ENCODE results near the gene FAM135A. TPM values are rescaled to one million over a fixed set of nuclear protein-coding genes. Genes with fewer than 3 reads are reported as not detected.
"Not testable (repeated sequence)": the region's sequence is repeated elsewhere in the genome, so short reads cannot be mapped to it uniquely, and the experiment has no call there.

The FAM135A gene
- total and polyA plus RNA-seq, 4 donors, result 2.7 to 15.6 (median 5.8) TPM

DNA sequence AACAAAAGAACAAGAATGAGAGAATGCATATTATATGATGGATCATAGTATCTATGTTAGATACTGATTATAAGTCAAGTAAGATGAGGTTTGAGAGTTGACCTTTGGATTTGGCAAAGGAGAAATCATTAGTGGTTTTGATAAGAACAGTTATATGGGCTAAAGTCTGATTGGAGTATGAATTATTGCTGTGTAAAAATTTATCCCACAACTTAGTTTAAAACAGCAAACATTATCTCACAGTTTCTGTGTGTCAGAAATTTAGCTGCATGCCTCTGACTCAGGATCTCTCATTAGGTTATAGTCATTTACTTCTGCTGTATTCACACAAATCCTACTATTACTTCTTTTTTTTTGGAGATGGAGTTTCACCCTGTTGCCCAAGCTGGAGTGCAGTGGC, 56.7 kb downstream of the FAM135A start:
- no peaks in the 10 kb centered on the region for H3K4me1 ChIP-seq (ENCODE audit: control insufficient read depth in 4 of 4, insufficient read depth in 4 of 4, low read length in 3 of 4)
- DNase-seq (ENCODE audit: low spot score), result no peak
- TF ChIP-seq YY1 (IDR thresholded peaks at IDR 0.05), result no peak
- TF ChIP-seq ATF3 (IDR thresholded peaks at IDR 0.05), result no peak
- no peak for TF ChIP-seq EGR1 (IDR thresholded peaks at IDR 0.05; ENCODE audit: low read depth in 2 of 2)
- TF ChIP-seq, protein P1, sequence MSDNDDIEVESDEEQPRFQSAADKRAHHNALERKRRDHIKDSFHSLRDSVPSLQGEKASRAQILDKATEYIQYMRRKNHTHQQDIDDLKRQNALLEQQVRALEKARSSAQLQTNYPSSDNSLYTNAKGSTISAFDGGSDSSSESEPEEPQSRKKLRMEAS (IDR thresholded peaks at IDR 0.05), result no peak
- no peak for TF ChIP-seq JUND (IDR thresholded peaks at IDR 0.05)
- no peak for TF ChIP-seq HNF4G (IDR thresholded peaks at IDR 0.05)
- no peak for TF ChIP-seq FOXA2 (IDR thresholded peaks at IDR 0.05)
- no peak for TF ChIP-seq RXRA (IDR thresholded peaks at IDR 0.05)
- no peak for TF ChIP-seq FOXA1 (IDR thresholded peaks at IDR 0.05)
- no peak for TF ChIP-seq RAD21 (IDR thresholded peaks at IDR 0.05)
- H3K27me3 ChIP-seq (ENCODE audit: control insufficient read depth in 4 of 4, insufficient read depth in 4 of 4, low read length in 3 of 4), result no peaks in the 10 kb centered on the region
- no peaks in the 10 kb centered on the region for H3K9me3 ChIP-seq (ENCODE audit: control insufficient read depth in 4 of 4, low read length in 3 of 4)
- no peak overlapping the region for H3K9ac ChIP-seq (ENCODE audit: low read depth in 1 of 2, low read length in 2 of 2)
- no peaks in the 10 kb centered on the region for H3K36me3 ChIP-seq (ENCODE audit: control insufficient read depth in 4 of 4, insufficient read depth in 3 of 4, low read depth in 1 of 4, low read length in 3 of 4)
- H3K4me3 ChIP-seq (ENCODE audit: low read depth in 1 of 3, low read length in 3 of 3), result no peak overlapping the region
- H3K27ac ChIP-seq (ENCODE audit: low read depth in 1 of 2, low read length in 2 of 2), result no peak overlapping the region

DNA sequence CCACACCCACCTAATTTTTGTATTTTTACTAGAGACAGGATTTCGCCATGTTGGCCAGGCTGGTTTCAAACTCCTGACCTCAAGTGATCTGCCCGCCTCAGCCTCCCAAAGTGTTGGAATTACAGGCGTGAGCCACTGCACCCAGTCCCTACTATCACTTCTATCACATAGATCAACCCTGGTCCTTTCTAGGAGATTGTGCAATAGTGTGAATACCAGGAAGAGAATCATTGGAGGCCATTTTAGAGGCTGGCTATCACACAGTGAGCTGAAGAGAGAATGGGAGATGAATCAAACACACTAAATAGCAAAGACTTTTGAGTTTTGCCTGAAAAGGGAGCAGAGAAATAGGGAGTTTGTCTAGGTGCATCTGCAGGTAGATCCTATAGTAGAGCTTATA, 57.2 kb downstream of the FAM135A start:
- not testable (repeated sequence) for DNase-seq (ENCODE audit: low spot score); H3K9ac ChIP-seq (ENCODE audit: low read depth in 1 of 2, low read length in 2 of 2); H3K27ac ChIP-seq (ENCODE audit: low read depth in 1 of 2, low read length in 2 of 2); H3K4me3 ChIP-seq (ENCODE audit: low read depth in 1 of 3, low read length in 3 of 3); H3K36me3 ChIP-seq (ENCODE audit: control insufficient read depth in 4 of 4, insufficient read depth in 3 of 4, low read depth in 1 of 4, low read length in 3 of 4); H3K9me3 ChIP-seq (ENCODE audit: control insufficient read depth in 4 of 4, low read length in 3 of 4); H3K27me3 ChIP-seq (ENCODE audit: control insufficient read depth in 4 of 4, insufficient read depth in 4 of 4, low read length in 3 of 4); H3K4me1 ChIP-seq (ENCODE audit: control insufficient read depth in 4 of 4, insufficient read depth in 4 of 4, low read length in 3 of 4)
- 100% methylated on average over 3 of the region's 3 CpGs for WGBS

GRCh38 chr6:70474751-70475150, 61.4 kb downstream of the FAM135A start:
- H3K4me3 ChIP-seq (ENCODE audit: low read depth in 1 of 3, low read length in 3 of 3), result no peak overlapping the region
- no peaks in the 10 kb centered on the region for H3K27me3 ChIP-seq (ENCODE audit: control insufficient read depth in 4 of 4, insufficient read depth in 4 of 4, low read length in 3 of 4)
- no peaks in the 10 kb centered on the region for H3K9me3 ChIP-seq (ENCODE audit: control insufficient read depth in 4 of 4, low read length in 3 of 4)
- H3K27ac ChIP-seq (ENCODE audit: low read depth in 1 of 2, low read length in 2 of 2), result no peak overlapping the region
- TF ChIP-seq, protein P2, sequence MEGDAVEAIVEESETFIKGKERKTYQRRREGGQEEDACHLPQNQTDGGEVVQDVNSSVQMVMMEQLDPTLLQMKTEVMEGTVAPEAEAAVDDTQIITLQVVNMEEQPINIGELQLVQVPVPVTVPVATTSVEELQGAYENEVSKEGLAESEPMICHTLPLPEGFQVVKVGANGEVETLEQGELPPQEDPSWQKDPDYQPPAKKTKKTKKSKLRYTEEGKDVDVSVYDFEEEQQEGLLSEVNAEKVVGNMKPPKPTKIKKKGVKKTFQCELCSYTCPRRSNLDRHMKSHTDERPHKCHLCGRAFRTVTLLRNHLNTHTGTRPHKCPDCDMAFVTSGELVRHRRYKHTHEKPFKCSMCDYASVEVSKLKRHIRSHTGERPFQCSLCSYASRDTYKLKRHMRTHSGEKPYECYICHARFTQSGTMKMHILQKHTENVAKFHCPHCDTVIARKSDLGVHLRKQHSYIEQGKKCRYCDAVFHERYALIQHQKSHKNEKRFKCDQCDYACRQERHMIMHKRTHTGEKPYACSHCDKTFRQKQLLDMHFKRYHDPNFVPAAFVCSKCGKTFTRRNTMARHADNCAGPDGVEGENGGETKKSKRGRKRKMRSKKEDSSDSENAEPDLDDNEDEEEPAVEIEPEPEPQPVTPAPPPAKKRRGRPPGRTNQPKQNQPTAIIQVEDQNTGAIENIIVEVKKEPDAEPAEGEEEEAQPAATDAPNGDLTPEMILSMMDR (IDR thresholded peaks at IDR 0.05; ENCODE audit: low read depth, low read length, missing input control), result no peak
- no peak for DNase-seq (ENCODE audit: low spot score)
- H3K9ac ChIP-seq (ENCODE audit: low read depth in 1 of 2, low read length in 2 of 2), result no peak overlapping the region
- no peaks in the 10 kb centered on the region for H3K4me1 ChIP-seq (ENCODE audit: control insufficient read depth in 4 of 4, insufficient read depth in 4 of 4, low read length in 3 of 4)
- peaks cover 5 to 7% (median 5%) of the 10 kb centered on the region in 4 donors for H3K36me3 ChIP-seq (ENCODE audit: control insufficient read depth in 4 of 4, insufficient read depth in 3 of 4, low read depth in 1 of 4, low read length in 3 of 4)
- WGBS, result 97% methylated on average over 3 of the region's 3 CpGs

GRCh38 chr6:70479236-70479635, 65.9 kb downstream of the FAM135A start:
- H3K4me1 ChIP-seq (ENCODE audit: control insufficient read depth in 4 of 4, insufficient read depth in 4 of 4, low read length in 3 of 4), result no peaks in the 10 kb centered on the region
- no peak for DNase-seq (ENCODE audit: low spot score)
- no peaks in the 10 kb centered on the region for H3K9me3 ChIP-seq (ENCODE audit: control insufficient read depth in 4 of 4, low read length in 3 of 4)
- H3K36me3 ChIP-seq (ENCODE audit: control insufficient read depth in 4 of 4, insufficient read depth in 3 of 4, low read depth in 1 of 4, low read length in 3 of 4), result peaks cover 5 to 7% (median 5%) of the 10 kb centered on the region in 4 donors
- H3K9ac ChIP-seq (ENCODE audit: low read depth in 1 of 2, low read length in 2 of 2), result no peak overlapping the region
- WGBS, result 87% methylated on average over 4 of the region's 4 CpGs
- no peak overlapping the region for H3K27ac ChIP-seq (ENCODE audit: low read depth in 1 of 2, low read length in 2 of 2)
- H3K4me3 ChIP-seq (ENCODE audit: low read depth in 1 of 3, low read length in 3 of 3), result no peak overlapping the region
- TF ChIP-seq HNF4G (IDR thresholded peaks at IDR 0.05) (no peak), EGR1 (IDR thresholded peaks at IDR 0.05; ENCODE audit: low read depth in 2 of 2) (no peak)
- no peaks in the 10 kb centered on the region for H3K27me3 ChIP-seq (ENCODE audit: control insufficient read depth in 4 of 4, insufficient read depth in 4 of 4, low read length in 3 of 4)

- not testable (repeated sequence) for H3K27ac ChIP-seq (ENCODE audit: low read depth in 1 of 2, low read length in 2 of 2); H3K36me3 ChIP-seq (ENCODE audit: control insufficient read depth in 4 of 4, insufficient read depth in 3 of 4, low read depth in 1 of 4, low read length in 3 of 4); H3K27me3 ChIP-seq (ENCODE audit: control insufficient read depth in 4 of 4, insufficient read depth in 4 of 4, low read length in 3 of 4); H3K4me1 ChIP-seq (ENCODE audit: control insufficient read depth in 4 of 4, insufficient read depth in 4 of 4, low read length in 3 of 4); H3K9me3 ChIP-seq (ENCODE audit: control insufficient read depth in 4 of 4, low read length in 3 of 4); DNase-seq (ENCODE audit: low spot score); H3K9ac ChIP-seq (ENCODE audit: low read depth in 1 of 2, low read length in 2 of 2); H3K4me3 ChIP-seq (ENCODE audit: low read depth in 1 of 3, low read length in 3 of 3)
- 99% methylated on average over 9 of the region's 9 CpGs for WGBS
Observed at GRCh38 chr6:70486638-70487037, 73.3 kb downstream of the FAM135A start.

Measured in liver (tissue), 9 donors.